Ishikawa (cell line): ENCODE data around the gene PAM16.

Source experiments
- CEBPB ChIP-seq: IDR thresholded peaks from 2 replicates; pipeline ENCODE4 v1.6.1; 2012
- EGR1 ChIP-seq: IDR thresholded peaks from 2 replicates; pipeline ENCODE4 v1.6.1; 2012
- TAF1 ChIP-seq: IDR thresholded peaks from 2 replicates; pipeline ENCODE4 v1.6.1; 2012; ENCODE audit warnings: low read depth, mild to moderate bottlenecking
- TF ChIP-seq, protein P1 (sequence below): IDR thresholded peaks from 2 replicates; pipeline ENCODE4 v1.6.1; 2012
- TF ChIP-seq, protein P2 (sequence below): IDR thresholded peaks from 2 replicates; pipeline ENCODE4 v1.6.1; 2012; ENCODE audit warnings: low read depth, mild to moderate bottlenecking

GRCh38 chr16:4328046-4328781 is 22.9 kb downstream of the PAM16 start:
- TF ChIP-seq TAF1 (no peak), EGR1 (no peak), CEBPB (no peak)
- TF ChIP-seq, protein P1, sequence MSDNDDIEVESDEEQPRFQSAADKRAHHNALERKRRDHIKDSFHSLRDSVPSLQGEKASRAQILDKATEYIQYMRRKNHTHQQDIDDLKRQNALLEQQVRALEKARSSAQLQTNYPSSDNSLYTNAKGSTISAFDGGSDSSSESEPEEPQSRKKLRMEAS, result no peak
- TF ChIP-seq, protein P2, sequence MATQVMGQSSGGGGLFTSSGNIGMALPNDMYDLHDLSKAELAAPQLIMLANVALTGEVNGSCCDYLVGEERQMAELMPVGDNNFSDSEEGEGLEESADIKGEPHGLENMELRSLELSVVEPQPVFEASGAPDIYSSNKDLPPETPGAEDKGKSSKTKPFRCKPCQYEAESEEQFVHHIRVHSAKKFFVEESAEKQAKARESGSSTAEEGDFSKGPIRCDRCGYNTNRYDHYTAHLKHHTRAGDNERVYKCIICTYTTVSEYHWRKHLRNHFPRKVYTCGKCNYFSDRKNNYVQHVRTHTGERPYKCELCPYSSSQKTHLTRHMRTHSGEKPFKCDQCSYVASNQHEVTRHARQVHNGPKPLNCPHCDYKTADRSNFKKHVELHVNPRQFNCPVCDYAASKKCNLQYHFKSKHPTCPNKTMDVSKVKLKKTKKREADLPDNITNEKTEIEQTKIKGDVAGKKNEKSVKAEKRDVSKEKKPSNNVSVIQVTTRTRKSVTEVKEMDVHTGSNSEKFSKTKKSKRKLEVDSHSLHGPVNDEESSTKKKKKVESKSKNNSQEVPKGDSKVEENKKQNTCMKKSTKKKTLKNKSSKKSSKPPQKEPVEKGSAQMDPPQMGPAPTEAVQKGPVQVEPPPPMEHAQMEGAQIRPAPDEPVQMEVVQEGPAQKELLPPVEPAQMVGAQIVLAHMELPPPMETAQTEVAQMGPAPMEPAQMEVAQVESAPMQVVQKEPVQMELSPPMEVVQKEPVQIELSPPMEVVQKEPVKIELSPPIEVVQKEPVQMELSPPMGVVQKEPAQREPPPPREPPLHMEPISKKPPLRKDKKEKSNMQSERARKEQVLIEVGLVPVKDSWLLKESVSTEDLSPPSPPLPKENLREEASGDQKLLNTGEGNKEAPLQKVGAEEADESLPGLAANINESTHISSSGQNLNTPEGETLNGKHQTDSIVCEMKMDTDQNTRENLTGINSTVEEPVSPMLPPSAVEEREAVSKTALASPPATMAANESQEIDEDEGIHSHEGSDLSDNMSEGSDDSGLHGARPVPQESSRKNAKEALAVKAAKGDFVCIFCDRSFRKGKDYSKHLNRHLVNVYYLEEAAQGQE, result no peak
